ENCODE data around the gene UBASH3B.

GRCh38 chr11:122618927-122619326 lies 36.6 kb upstream of the UBASH3B start:
- TF ChIP-seq CTCF (IDR thresholded peaks at IDR 0.05), result no peak
- no peak for TF ChIP-seq EZH2phosphoT487 (IDR thresholded peaks at IDR 0.05)
- no peak for TF ChIP-seq EZH2 (IDR thresholded peaks at IDR 0.05)

Data from neural progenitor cell (in vitro differentiated cells).